ENCODE results near the gene JAM2. TPM values are rescaled to one million over a fixed set of nuclear protein-coding genes. Genes with fewer than 3 reads are reported as not detected.

Gene JAM2
- total and polyA plus RNA-seq, 2 of the 4 experiments (the other 2 are of a cell fraction) = 0.72 to 2.1 TPM

- no peak overlapping the region for H2BK15ac ChIP-seq (ENCODE audit: low read depth, low read length)
- no peak overlapping the region for H3K4me2 ChIP-seq (ENCODE audit: low read depth, low read length)
- no peaks in the 10 kb centered on the region for H3K4me1 ChIP-seq (ENCODE audit: control insufficient read depth, insufficient read depth, low read length)
- no peak overlapping the region for H3K23ac ChIP-seq (ENCODE audit: low read depth, low read length)
- H4K5ac ChIP-seq (ENCODE audit: low read depth, low read length) = no peak overlapping the region
- no peak overlapping the region for H3K56ac ChIP-seq (ENCODE audit: extremely low read depth, insufficient read depth, low read length)
- no peak overlapping the region for H4K91ac ChIP-seq (ENCODE audit: insufficient read depth, low read depth, low read length)
- no TSS peak for BruUV-seq (replicated peaks)
- no peak overlapping the region for H2AFZ ChIP-seq (replicated peaks; ENCODE audit: low read length, poor library complexity)
- no peaks in the 10 kb centered on the region for H3K27me3 ChIP-seq (ENCODE audit: control insufficient read depth, insufficient read depth, low read length)
- POLR2A ChIA-PET (ENCODE audit: unreplicated experiment) = no interaction called here
- dilution Hi-C loops (cut with HindIII; ENCODE audit: low sequenced_read_pairs, unreplicated experiment) = no loop called here
- H3K27ac ChIP-seq (ENCODE audit: insufficient read depth, low read length) = no peak overlapping the region
- WGBS, 2 experiments (ENCODE audit: extremely low coverage in 2 of 2, insufficient read length in 1 of 2) = 90% methylated on average over 2 of the region's 4 CpGs; no CpG with 5 or more reads in 1 of the 2 experiments
- no peak overlapping the region for H3K14ac ChIP-seq (replicated peaks; ENCODE audit: low read depth, low read length)
- no peaks in the 10 kb centered on the region for H3K9me1 ChIP-seq (ENCODE audit: insufficient read depth, low read length)
- H3K9me3 ChIP-seq (ENCODE audit: control insufficient read depth, insufficient read depth, low read length) = no peaks in the 10 kb centered on the region
- no peak overlapping the region for H4K8ac ChIP-seq (ENCODE audit: low read depth in 2 of 2, low read length in 2 of 2)
- H3K79me1 ChIP-seq (ENCODE audit: low read depth in 1 of 2, low read length in 2 of 2) = no peaks in the 10 kb centered on the region
- no peak overlapping the region for H2BK5ac ChIP-seq (ENCODE audit: low read depth, low read length, poor library complexity, severe bottlenecking)
- TF ChIP-seq POLR2A (IDR thresholded peaks at IDR 0.05; ENCODE audit: low read depth, low read length) (no peak), CEBPB (IDR thresholded peaks at IDR 0.05; ENCODE audit: low read depth, low read length) (no peak), RAD21 (IDR thresholded peaks at IDR 0.05; ENCODE audit: low read length) (no peak), SMC3 (IDR thresholded peaks at IDR 0.05; ENCODE audit: low read depth, low read length) (no peak), CTCF (conservative IDR thresholded peaks at IDR 0.05; ENCODE audit: low read depth, low read length) (no peak), CHD1 (IDR thresholded peaks at IDR 0.05; ENCODE audit: low read depth, low read length) (no peak), BHLHE40 (IDR thresholded peaks at IDR 0.05; ENCODE audit: low read depth, low read length) (no peak), MAFK (IDR thresholded peaks at IDR 0.05; ENCODE audit: low read depth, low read length) (no peak), MXI1 (IDR thresholded peaks at IDR 0.05; ENCODE audit: borderline replicate concordance, low read depth, low read length) (no peak), NFE2L2 (IDR thresholded peaks at IDR 0.05; ENCODE audit: low read depth, low read length) (no peak), RCOR1 (IDR thresholded peaks at IDR 0.05; ENCODE audit: insufficient replicate concordance, low read length) (no peak), RFX5 (IDR thresholded peaks at IDR 0.05; ENCODE audit: low read depth, low read length) (no peak), USF2 (IDR thresholded peaks at IDR 0.05; ENCODE audit: low read depth, low read length) (no peak), ELK1 (IDR thresholded peaks at IDR 0.05; ENCODE audit: borderline replicate concordance, low read depth, low read length) (no peak), MAZ (IDR thresholded peaks at IDR 0.05; ENCODE audit: borderline replicate concordance, low read depth, low read length) (no peak), FOS (IDR thresholded peaks at IDR 0.05; ENCODE audit: low read depth, low read length) (no peak)
- H2AK9ac ChIP-seq (replicated peaks; ENCODE audit: low read depth, low read length, poor library complexity) = no peak overlapping the region
- no peaks in the 10 kb centered on the region for H3K36me3 ChIP-seq (ENCODE audit: control insufficient read depth, insufficient read depth, low read length)
- no peak overlapping the region for H3K9ac ChIP-seq (ENCODE audit: low read depth, low read length)
- ATAC-seq (ENCODE audit: low read depth) = no peak
- no peak overlapping the region for H2BK120ac ChIP-seq (ENCODE audit: low read depth, low read length)
- H3K18ac ChIP-seq (ENCODE audit: low read depth, low read length) = no peak overlapping the region
- intact Hi-C loops (cut with micrococcal nuclease) = no loop called here
- no peak for DNase-seq
- CTCF ChIA-PET = no interaction called here
- no peak overlapping the region for H3K4ac ChIP-seq (ENCODE audit: low read depth, low read length)
- H2AK5ac ChIP-seq (ENCODE audit: low read depth, low read length) = no peak overlapping the region
- no peak overlapping the region for H2BK20ac ChIP-seq (ENCODE audit: low read depth, low read length)
- no peak overlapping the region for H3K4me3 ChIP-seq (ENCODE audit: insufficient read depth, low read depth, low read length)
- H4K20me1 ChIP-seq (ENCODE audit: insufficient read depth, low read length) = no peaks in the 10 kb centered on the region
- in situ Hi-C loops (cut with MboI; ENCODE audit: low sequenced_read_pairs) = no loop called here
Observed at GRCh38 chr21:25664491-25664931, 25.5 kb downstream of the JAM2 start.
